SKM-1 (cell line): ENCODE results near the gene SRSF4.
"Not testable (repeated sequence)": the region's sequence is repeated elsewhere in the genome, so short reads cannot be mapped to it uniquely, and the experiment has no call there.

Source experiments
- DNase-seq: peaks from one replicate; lab custom pipeline; 2025; ENCODE audit not compliant: unreplicated experiment; lab: John Stamatoyannopoulos, UW

Gene SRSF4

DNA sequence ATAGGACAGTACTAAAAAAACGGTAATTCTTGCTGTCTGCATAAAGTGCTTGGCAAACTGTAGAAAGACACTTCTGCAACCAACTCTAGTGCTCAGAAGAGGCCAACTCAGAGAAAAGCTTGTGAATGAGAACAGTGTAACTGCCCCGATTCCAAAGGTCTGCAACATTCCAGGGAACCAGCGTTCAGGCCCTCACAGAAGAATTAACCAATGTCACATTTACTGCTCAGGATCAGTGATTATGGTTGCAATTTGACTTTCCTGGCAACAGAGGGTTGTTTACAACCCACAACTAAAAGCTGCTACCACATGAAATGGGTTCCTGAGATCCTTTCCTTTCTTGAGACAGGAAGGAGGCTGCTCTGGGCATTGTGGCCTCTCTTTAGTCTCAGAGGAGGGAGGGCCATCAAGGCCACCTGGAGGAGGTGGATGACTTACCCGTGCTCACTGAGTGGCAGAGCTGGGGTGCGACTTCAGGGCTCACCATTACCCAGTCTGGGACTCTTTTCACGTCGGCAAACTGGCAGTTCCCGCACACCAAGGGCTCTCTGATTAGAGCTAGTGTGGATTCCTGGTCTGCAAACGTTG, 15.3 kb downstream of the SRSF4 start:
- DNase-seq = no peak

DNA sequence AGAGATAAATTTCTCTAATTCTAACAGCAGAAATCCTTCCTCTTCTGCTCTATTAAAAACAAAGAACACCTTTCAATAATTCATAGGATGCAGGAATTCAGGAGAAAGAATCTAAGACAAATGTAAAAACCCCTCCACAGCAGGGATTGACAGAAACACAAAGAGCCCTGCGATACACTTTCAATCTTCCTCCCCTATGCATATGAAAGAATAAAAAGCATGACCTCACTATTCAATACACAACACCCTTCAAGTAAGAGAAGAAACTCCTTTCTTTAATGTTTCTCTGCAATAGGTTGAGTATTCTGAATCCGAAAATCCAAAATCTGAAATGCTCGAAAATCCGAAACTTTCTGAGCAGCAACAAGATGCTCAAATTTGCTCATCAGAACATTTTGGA, 17.1 kb downstream of the SRSF4 start:
- DNase-seq = no peak

DNA sequence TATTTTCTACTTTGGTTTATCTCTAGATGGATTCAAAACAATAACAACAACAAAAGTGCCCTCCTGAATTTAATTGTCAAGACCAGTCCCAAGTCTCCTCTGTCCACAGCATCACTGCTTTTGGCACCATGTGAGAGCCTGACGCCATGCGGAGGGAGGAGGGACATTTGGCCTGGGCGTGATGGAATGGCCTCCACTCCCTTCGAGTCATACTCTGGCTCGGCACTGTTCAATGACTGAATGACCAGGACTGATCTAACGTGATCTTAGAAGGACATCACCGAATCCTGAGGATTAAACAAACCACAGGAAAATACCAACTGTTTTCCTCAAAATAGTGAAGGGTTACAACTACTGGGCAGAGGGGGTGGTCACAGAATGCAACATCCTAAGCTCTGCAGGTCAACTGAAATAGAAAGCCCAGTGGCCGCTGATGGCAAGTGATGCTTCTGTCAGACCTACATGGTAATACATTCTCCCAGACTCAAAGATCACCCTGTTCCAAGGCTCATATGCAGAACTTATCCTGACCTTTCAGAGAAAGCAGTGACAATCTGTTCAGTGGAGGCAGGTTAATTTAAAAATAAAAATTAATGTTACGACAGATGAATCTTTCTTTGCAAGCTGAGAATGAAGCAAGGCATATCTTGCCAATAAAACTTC, 19.1 kb downstream of the SRSF4 start:
- DNase-seq = no peak

DNA sequence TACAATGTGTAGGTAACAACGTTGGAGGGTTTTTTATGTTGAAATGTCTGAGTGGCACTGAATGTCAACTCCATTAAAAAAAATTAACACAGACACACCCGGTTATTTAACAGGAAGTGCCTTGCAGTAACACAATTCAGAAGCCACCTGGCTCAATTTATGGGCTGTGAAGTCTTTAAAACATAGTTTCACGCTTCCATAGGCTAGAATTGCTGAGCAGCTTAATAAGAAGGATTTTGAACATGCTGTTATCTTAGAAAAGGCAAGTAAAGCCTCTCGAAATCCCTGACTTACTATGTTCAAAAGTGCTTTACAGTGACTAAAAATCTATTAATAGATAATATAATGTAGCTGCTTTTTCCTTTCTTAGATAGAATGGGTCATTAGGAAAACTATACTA, 19.7 kb downstream of the SRSF4 start:
- DNase-seq = no peak

DNA sequence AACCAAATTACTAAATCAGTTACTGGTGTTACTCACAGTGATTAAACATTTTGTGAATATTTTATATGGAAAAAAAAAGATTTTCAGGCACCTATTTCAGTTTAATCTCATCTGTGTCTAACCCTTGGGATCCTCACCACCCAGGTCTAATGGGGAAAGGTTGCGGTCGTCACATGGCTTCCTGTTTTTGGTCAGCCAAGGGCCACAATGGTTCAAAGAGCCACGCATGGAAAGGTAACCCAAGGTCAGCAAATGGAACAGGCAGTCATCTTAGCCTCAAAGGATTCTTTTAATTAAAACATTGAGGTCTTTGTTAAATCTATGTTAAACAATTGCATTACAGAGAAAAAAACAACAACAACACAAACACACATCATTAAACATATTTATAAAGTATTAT, 21.9 kb downstream of the SRSF4 start:
- no peak for DNase-seq

GRCh38 chr1:29157269-29157601, 24.5 kb downstream of the SRSF4 start:
- DNase-seq = no peak

DNA sequence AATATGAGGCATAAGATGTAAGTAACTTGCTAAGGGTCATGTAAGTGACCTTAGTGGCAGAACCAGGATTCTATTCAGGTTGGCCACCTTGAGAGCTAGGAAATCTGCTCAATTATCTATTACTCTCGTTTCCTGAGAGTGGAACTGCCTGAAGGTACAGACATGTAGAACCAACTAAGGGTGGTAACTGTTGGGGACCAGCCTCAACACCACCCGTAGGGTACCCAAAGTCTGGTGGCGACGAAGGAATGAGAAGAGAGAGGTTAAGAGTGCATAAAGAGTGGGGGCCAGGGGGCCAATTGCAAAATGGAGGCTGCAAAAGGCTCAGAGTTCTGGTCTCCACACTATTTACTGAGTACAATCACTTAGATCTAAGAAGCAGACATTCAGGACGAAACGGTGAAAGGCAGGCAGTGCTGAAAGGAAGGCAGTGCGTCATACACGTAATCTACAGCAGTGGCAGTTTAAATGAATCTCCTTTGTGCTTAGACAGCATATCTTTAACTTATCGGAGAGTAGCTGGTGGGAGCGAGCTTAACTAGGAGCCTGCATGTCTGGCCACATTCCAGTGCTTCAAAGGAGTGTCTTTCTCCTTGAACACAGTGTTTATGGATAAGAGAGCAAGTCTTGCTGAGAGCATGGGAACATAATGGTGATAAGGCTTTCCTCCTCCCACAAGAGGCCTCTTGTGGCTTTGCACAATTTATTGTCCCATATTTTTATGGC, 25.0 kb downstream of the SRSF4 start:
- DNase-seq = no peak

GRCh38 chr1:29152046-29152805, 29.5 kb downstream of the SRSF4 start:
- no peak for DNase-seq

DNA sequence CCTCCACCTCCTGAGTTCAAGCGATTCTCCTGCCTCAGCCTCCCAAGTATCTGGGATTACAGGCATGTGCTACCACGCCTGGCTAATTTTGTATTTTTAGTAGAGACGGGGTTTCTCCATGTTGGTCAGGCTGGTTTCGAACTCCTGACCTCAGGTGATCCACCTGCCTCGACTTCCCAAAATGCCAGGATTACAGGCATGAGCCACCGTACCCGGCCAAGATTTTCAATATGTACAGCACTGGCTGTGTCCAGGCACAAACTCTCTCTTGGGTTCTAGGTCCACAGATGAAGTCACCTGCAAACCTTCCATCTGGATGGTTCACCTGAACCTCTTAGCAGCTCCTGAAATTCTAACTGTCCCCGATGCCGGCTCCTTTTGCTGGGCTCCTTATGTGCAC, 31.4 kb downstream of the SRSF4 start:
- not testable (repeated sequence) for DNase-seq

- no peak for DNase-seq
Measured at GRCh38 chr1:29148656-29149491, 32.8 kb downstream of the SRSF4 start.

DNA sequence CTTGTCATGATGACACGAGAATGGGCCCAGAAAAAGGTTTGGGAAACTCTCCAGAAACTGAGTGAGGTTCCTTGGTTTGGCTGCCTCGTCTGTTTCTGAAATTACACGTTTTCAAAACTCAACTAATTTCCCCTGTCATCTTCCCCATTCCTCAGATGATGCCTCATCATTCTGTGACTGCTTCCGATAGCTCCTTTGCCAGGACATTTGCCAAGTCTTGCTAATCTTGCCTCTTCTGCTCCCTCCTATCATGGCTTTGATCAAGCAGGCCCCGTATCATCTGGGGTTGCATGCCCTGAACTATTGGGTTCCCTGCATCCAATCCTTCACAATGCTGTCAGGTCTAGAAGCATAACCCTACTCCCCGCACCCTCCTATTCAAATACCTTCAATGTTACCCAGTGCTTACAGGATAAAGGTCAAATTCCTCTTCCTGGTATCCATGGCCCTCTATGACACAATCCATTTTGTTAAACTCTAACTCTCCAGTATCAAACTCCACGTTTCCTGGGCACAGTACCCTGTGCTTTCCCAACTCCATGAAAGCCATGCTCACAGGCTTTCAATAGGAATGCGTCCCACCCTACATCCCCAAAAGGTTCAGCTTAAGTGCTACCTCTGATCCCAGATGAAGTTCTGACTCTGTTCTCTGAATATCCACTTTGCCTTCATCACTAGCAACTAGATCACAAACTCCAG, 35.8 kb downstream of the SRSF4 start:
- DNase-seq = no peak

DNA sequence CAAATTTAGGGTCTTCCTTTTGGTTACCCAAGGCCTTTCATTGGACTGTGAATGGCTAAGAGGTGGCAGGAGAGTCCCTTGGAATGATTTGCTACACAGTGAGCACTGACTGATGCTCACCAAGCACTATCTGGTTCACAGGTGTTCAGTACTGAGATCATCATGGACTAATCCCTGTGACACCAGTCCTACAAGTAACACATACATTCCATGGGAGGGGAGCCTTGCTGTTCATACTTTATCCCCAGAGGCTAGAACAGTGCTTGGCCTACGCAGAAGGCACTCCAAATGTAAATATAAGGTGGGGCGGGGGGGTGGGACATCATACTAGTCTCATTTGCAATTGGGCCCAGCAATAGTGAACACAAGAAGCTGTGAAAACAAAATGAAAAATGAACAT, 37.5 kb downstream of the SRSF4 start:
- no peak for DNase-seq

DNA sequence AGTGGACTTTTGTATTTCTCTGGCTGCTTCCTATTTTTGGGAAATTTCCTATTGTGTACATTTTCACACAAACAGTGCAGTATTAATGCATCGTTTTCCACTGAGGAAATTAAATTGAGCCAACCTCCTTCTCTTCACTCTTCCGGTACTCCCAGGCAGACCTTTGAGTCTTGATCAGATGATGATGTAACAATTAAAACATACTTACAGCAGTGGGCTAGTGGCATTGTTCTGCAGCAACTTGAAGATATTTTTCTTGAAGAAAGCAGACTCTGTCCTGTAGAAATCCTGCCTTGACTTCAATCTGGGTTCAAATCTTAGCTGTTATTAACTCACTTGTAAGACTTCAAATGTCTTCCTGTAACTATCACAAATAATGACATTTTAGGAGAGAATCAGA, 39.0 kb downstream of the SRSF4 start:
- no peak for DNase-seq

GRCh38 chr1:29136391-29136915, 45.2 kb downstream of the SRSF4 start:
- no peak for DNase-seq

- DNase-seq = no peak
Measured at GRCh38 chr1:29134695-29135028, 47.0 kb downstream of the SRSF4 start.

DNA sequence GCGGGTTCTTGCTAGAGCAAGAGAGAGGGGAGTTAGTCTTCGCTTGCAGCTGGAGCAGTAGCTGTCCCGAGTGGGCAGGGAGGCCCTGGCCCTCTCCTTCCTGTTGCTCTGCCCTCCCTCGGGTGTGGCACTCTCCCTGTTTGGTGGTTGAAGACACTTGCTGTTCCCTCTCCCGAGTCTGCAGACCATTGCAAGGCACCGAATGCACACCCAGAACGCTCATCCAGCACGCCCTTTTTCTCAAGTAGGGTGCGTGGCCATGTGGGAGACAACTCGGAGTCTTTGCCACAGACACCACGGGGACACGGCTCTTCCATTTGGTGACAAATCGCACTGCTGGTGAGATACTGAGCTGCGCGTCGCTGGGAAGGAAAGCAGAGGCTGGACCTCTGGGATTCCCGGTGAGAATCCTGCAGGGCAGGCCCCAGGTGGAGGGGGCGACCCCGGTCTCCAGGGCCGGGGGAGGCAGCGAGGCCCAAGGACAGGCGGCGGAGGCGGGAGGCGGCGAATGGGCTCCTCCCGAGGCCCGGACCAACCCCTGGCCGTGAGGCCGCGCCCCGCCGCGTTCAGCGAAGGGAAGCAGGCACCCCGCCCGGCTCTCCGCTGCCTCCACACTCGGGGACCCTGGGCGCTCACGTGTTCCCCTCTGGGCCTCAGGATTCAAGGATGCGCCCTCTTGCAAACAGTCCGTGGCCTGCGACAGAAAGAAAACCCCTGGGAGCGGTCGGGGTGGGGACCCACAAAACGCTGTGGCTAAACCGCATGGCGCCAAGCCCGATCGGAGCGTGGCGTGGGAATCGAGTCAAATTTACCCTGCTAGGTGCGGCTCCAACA, 47.6 kb downstream of the SRSF4 start:
- DNase-seq = no peak

- DNase-seq = not testable (repeated sequence)
Measured at GRCh38 chr1:29131056-29131455, 50.6 kb downstream of the SRSF4 start.

- no peak for DNase-seq
Measured at GRCh38 chr1:29129916-29130315, 51.8 kb downstream of the SRSF4 start.

- DNase-seq = no peak
Measured at GRCh38 chr1:29128739-29129138, 53.0 kb downstream of the SRSF4 start.
